Nephron (organoid): ENCODE measurements around the gene RPL38.
A peak's percentile ranks its signal among the peaks of the same experiment; 100 is the strongest.

Experiments
- H3K27ac Mint-ChIP-seq, 3 experiments: 2 replicates each; pipeline ENCODE4 v1.8.0; 2020; ENCODE audit warnings: mixed read lengths in 3 of 3, mild to moderate bottlenecking in 2 of 3, moderate library complexity in 1 of 3
- H3K27me3 Mint-ChIP-seq: 2 replicates; pipeline ENCODE4 v1.8.0; 2021; ENCODE audit warnings: low read depth, mild to moderate bottlenecking, moderate library complexity, mixed read lengths
- H3K36me3 Mint-ChIP-seq: 2 replicates; pipeline ENCODE4 v1.8.0; 2020; ENCODE audit warnings: low read depth, mixed read lengths
- H3K4me1 Mint-ChIP-seq: 2 replicates; pipeline ENCODE4 v1.8.0; 2020; ENCODE audit warnings: mixed read lengths
- H3K4me3 Mint-ChIP-seq, 3 experiments: 2 replicates each; pipeline ENCODE4 v1.8.0; 2020; ENCODE audit warnings: mild to moderate bottlenecking in 3 of 3, mixed read lengths in 3 of 3, moderate library complexity in 2 of 3
- H3K9me3 Mint-ChIP-seq: 2 replicates; pipeline ENCODE4 v1.8.0; 2020; ENCODE audit warnings: mixed read lengths
- TF ChIP-seq, protein P1 (sequence below), 3 experiments: fragments of 200-600 bp; sonication (generic); IDR thresholded peaks; one replicate each; pipeline ENCODE4 v1.5.0; 2021; ENCODE audit warnings: antibody characterized with exemption in 3 of 3; ENCODE audit not compliant: unreplicated experiment in 3 of 3

The RPL38 gene

DNA sequence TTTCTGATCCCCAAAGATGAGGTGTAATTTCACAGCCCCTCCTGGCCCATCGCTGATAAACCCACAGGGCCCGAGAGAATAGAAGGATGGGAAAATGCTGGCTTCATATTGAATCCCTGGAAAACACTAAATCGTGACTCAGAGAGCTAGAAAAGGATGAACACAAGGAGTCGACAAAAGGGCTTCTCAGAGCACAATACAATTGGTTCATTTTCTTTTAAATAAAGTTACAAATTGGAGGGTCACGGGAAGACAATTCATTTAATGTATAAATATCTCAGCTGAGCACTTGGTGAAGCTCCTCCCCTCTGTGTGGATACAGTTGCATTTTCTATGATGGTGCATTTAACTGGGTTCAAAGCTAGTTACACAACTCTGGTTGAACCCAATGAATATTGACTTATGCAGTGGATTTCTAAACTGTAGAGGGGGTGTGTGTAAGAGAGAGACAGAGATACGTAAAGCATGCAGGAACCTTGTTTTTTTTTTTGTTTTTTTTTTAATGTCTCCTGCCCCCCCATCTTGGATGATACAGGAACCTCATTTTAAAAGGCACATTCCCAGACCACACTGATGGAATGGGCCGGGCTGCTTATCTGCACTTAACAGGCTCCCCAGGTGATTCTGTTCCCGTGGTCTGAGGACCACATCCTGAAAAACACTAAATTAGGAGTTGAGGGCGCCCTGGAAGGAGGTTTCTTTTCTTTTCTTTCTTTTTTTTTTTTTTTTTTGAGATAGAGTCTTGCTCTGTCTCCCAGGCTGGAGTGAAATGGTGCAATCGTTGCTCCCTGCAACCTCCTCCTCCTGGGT is 24.0 kb downstream of the RPL38 start:
- Mint-ChIP-seq H3K27me3 (peaks cover 11% of the 10 kb centered on the region), H3K36me3 (peaks cover 36% of the 10 kb centered on the region), H3K27ac (peak overlapping the region in 1 of 3 experiments; percentile 53), H3K4me1 (peaks cover 33% of the 10 kb centered on the region), H3K9me3 (no peaks in the 10 kb centered on the region), H3K4me3 (no peak overlapping the region)
- TF ChIP-seq, protein P1, sequence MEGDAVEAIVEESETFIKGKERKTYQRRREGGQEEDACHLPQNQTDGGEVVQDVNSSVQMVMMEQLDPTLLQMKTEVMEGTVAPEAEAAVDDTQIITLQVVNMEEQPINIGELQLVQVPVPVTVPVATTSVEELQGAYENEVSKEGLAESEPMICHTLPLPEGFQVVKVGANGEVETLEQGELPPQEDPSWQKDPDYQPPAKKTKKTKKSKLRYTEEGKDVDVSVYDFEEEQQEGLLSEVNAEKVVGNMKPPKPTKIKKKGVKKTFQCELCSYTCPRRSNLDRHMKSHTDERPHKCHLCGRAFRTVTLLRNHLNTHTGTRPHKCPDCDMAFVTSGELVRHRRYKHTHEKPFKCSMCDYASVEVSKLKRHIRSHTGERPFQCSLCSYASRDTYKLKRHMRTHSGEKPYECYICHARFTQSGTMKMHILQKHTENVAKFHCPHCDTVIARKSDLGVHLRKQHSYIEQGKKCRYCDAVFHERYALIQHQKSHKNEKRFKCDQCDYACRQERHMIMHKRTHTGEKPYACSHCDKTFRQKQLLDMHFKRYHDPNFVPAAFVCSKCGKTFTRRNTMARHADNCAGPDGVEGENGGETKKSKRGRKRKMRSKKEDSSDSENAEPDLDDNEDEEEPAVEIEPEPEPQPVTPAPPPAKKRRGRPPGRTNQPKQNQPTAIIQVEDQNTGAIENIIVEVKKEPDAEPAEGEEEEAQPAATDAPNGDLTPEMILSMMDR (IDR thresholded peaks at IDR 0.05; ENCODE audit: unreplicated experiment in 3 of 3), result no peak

DNA sequence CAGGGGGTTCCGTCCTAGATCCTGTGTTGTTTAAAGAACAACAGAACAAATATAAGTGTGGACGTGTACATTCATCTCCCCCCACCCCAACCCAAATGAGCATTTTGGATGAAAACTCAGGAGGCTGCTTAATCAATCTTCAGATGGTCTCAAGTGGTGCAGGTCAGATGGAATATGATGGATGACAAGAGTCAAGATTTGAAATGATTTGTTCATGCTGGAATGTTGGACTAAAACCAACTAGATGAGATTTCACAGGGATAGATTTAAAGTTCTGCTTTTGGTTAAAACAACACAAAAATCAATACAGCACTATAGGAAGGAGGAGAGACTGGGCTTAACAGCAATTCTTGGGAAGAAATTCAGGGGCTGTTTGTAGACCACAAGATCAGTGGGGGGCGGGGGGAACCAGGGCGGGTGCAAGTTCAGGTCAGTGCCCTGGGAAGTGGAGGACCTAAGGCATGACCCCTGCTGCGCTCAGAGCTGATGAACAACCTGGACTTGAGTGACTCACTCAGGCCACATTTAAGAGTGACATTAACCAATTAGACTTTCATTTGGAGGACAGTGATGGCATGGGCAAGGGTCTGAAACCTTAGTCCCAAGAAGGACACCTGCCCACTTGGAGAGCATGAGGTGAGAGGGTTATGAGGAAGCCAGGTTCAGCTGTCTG is 25.0 kb downstream of the RPL38 start:
- H3K4me1 Mint-ChIP-seq, result peaks cover 40% of the 10 kb centered on the region
- H3K27ac Mint-ChIP-seq, result no peak overlapping the region
- no peaks in the 10 kb centered on the region for H3K9me3 Mint-ChIP-seq
- H3K27me3 Mint-ChIP-seq, result peaks cover 11% of the 10 kb centered on the region
- peaks cover 32% of the 10 kb centered on the region for H3K36me3 Mint-ChIP-seq
- no peak overlapping the region for H3K4me3 Mint-ChIP-seq
- TF ChIP-seq, protein P1 (IDR thresholded peaks at IDR 0.05; ENCODE audit: unreplicated experiment in 3 of 3), result no peak

DNA sequence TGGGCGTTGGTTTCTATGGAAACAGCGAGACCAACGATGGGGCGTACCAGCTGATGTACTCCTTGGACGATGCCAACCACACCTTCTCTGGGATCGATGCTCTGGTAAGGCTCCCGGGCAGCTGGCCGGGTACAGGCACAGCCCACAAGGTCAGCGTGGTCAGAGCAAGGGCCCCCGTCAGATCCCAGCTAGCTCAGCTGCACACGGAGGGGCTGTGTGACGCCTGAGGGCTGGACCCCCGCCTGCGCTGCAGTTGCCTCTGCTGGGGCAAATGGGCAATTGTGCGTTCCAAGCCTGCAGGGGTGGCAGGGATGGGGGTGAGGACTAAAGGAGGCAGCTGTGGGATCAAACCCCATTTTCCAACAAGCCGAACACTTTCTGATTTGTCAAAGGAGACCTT is 27.4 kb downstream of the RPL38 start:
- peaks cover 49% of the 10 kb centered on the region for H3K4me1 Mint-ChIP-seq
- peaks cover 18% of the 10 kb centered on the region for H3K36me3 Mint-ChIP-seq
- TF ChIP-seq, protein P1 (IDR thresholded peaks at IDR 0.05; ENCODE audit: unreplicated experiment in 3 of 3), result no peak
- H3K27ac Mint-ChIP-seq, result no peak overlapping the region
- H3K27me3 Mint-ChIP-seq, result peaks cover under 1% of the 10 kb centered on the region
- no peak overlapping the region for H3K4me3 Mint-ChIP-seq
- H3K9me3 Mint-ChIP-seq, result no peaks in the 10 kb centered on the region

DNA sequence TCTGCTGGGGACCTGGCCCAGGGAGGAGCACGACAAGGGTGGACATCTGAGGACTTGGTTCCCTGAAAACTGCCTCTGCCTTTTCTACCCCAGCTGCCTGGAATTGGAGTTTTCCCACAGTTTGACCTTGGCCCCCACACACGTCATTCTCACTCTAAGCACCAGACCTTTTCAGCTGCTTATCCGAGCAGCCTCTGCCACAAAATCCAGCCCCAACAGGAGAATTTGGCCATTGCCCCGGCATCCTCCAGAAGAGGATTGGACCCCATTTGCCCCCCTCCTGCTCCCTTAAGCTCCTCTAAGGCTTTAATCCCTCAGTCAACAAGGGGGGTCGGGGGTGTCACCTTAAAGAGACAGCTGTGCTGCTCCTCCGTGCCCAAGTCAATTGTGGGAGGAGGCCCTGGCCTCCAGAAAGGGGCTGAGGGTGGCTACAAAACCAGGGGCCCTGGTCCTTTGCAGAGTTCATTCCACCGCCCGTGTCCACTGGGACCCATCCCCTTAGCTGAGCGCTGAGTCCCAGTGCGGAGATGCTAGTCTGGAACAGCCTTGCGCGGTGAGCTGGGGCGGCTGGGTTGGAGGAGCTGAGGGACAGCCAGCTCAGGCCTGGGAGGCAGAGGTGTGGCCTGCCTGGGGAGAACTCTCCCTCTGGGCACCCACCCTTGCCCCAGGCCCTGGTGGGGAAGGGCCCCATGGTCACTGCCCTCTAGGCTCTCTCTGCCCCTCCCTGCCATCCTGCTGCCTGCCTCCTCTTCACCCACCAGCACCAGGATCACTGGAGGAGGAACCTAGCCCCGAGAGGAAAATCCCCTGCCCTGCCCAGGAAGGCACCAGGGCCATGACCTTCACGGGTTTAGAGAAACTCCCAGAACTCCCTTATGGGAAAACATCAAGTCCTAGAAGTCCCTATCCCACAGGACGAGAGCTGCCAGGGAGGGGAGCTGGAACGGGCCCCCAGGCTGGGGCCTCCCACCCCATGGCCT is 28.7 kb downstream of the RPL38 start:
- Mint-ChIP-seq H3K36me3 (peaks cover 12% of the 10 kb centered on the region), H3K9me3 (no peaks in the 10 kb centered on the region), H3K4me3 (no peak overlapping the region), H3K4me1 (peaks cover 46% of the 10 kb centered on the region), H3K27ac (no peak overlapping the region), H3K27me3 (peaks cover 3% of the 10 kb centered on the region)
- TF ChIP-seq, protein P1 (IDR thresholded peaks at IDR 0.05; ENCODE audit: unreplicated experiment in 3 of 3), result no peak

DNA sequence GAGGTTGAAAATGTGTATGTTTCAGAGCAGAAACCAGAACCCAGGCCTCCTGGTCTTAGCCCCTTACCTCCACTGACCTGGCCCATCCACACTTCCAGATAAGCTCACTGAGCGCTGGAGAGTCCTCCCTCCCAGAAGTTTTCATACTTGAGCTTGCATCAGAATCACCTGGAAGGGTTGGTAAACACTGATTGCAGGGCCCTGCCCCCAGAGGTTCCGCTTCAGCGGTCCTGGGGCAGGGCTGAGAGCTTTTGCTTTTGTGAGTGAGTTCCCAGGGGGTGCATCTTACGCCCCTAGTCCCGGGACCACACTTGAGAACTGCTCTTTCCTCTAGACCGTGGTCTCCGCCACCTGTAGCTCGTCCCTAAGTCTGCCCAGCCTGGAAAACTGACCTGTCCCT is 30.5 kb downstream of the RPL38 start:
- Mint-ChIP-seq H3K4me3 (no peak overlapping the region), H3K4me1 (peaks cover 33% of the 10 kb centered on the region), H3K9me3 (no peaks in the 10 kb centered on the region), H3K27ac (peak overlapping the region in 1 of 3 experiments; percentile 66), H3K27me3 (peaks cover 3% of the 10 kb centered on the region), H3K36me3 (no peaks in the 10 kb centered on the region)
- TF ChIP-seq, protein P1 (IDR thresholded peaks at IDR 0.05; ENCODE audit: unreplicated experiment in 3 of 3), result no peak
